Measurements from ENCODE around the gene WNK2. TPM values are rescaled to one million over a fixed set of nuclear protein-coding genes. Genes with fewer than 3 reads are reported as not detected.
A peak's percentile ranks its signal among the peaks of the same experiment; 100 is the strongest.
"Not testable (repeated sequence)": the region's sequence is repeated elsewhere in the genome, so short reads cannot be mapped to it uniquely, and the experiment has no call there.

WNK2 gene
- total RNA-seq, 8 experiments from 2014 or later = 0.77 to 34.3 (median 19.2) TPM

GRCh38 chr9:93319301-93319991, 135.5 kb downstream of the WNK2 start:
- in situ Hi-C loops (cut with MboI; ENCODE audit: low pct_unique_long_range_greater_than_20kb in 2 of 9, low sequenced_read_pairs in 9 of 9, unreplicated experiment in 9 of 9) = loop anchor here in 2 of 9 experiments (25.0 kb wide), 1 partner anchor 157 kb away; no protein-coding TSS in a partner anchor
- Histone ChIP-seq H3K4me3 (no peak overlapping the region), H3K4me1 (replicated peaks in 1 of 2) (no peaks in the 10 kb centered on the region), H3K27ac (no peak overlapping the region)
- WGBS, 10 experiments = 44 to 93% (median 60%) methylated on average over 1 to 6 of the region's 13 CpGs; no CpG with 5 or more reads in 7 of the 10 experiments
- ATAC-seq (replicated peaks in 6 of 8) = no peak

DNA sequence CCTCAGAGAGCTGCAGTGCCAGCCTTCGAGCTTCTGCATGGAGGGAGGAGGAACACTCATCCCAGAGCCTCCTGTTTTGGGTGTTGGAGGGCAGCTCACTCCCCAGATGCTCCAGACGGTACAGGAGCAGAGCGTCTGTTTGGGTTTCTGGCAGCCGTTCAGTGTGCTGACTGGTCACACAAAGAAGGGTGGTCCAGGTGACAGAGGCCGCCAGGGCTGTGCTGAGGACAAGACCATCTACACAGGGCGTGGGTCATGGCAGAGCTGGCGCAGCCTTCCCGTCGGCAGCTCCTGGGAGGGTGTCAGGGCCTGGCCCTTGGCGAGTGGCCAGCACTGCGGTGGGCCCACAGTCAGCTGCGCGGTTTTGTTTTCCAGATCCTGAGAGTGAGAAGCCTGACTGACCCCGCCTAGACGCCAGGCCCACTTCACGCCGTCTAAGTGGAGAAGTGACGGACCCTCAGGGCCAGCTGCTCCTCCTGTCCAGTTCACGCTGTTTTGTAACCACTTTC, 136.1 kb downstream of the WNK2 start:
- in situ Hi-C loops (cut with MboI; ENCODE audit: low pct_unique_long_range_greater_than_20kb in 2 of 9, low sequenced_read_pairs in 9 of 9, unreplicated experiment in 9 of 9) = loop anchor here in 2 of 9 experiments (25.0 kb wide), 1 partner anchor 158 kb away; no protein-coding TSS in a partner anchor
- WGBS, 10 experiments = 10 to 97% (median 82%) methylated on average over 2 to 14 of the region's 19 CpGs; no CpG with 5 or more reads in 3 of the 10 experiments
- no peak overlapping the region for H3K4me3 ChIP-seq
- no peak overlapping the region for H3K27ac ChIP-seq
- ATAC-seq (replicated peaks in 6 of 8) = peak in 1 of 8 experiments; percentile 31
- no peaks in the 10 kb centered on the region for H3K4me1 ChIP-seq (replicated peaks in 1 of 2)

- Histone ChIP-seq H3K4me1 (replicated peaks in 1 of 2) (no peaks in the 10 kb centered on the region), H3K4me3 (no peak overlapping the region), H3K27ac (no peak overlapping the region)
- in situ Hi-C loops (cut with MboI; ENCODE audit: low pct_unique_long_range_greater_than_20kb in 2 of 9, low sequenced_read_pairs in 9 of 9, unreplicated experiment in 9 of 9) = loop anchor here in 2 of 9 experiments (25.0 kb wide), 1 partner anchor 158 kb away; no protein-coding TSS in a partner anchor
- ATAC-seq (replicated peaks in 6 of 8) = no peak
- 45 to 100% (median 95%) methylated on average over 1 to 7 of the region's 11 CpGs; no CpG with 5 or more reads in 7 of the 10 experiments for WGBS, 10 experiments
Measured at GRCh38 chr9:93320591-93321219, 136.8 kb downstream of the WNK2 start.

DNA sequence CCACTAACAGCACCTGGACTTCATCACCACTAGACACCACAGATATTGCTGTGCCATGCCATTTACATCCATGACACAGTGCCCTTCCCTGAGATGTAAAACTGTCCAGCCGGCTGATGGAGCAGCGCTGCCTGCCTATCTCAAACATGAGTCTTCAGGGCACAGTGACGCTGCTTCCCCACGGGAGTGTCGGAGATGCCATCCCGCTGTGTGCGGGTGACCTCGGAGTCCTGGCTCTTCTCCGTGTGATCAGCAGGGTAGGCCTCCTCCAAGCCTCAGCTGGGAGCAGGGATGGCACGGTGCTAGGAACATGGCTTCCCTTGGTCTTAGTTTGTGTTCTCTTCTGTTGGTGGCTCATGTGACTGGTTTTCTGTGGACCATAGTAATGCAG, 137.3 kb downstream of the WNK2 start:
- H3K27ac ChIP-seq = no peak overlapping the region
- 55 to 93% (median 80%) methylated on average over 2 to 10 of the region's 10 CpGs; no CpG with 5 or more reads in 5 of the 10 experiments for WGBS, 10 experiments
- H3K4me1 ChIP-seq (replicated peaks in 1 of 2) = no peaks in the 10 kb centered on the region
- ATAC-seq (replicated peaks in 6 of 8) = no peak
- H3K4me3 ChIP-seq = no peak overlapping the region
- in situ Hi-C loops (cut with MboI; ENCODE audit: low pct_unique_long_range_greater_than_20kb in 2 of 9, low sequenced_read_pairs in 9 of 9, unreplicated experiment in 9 of 9) = loop anchor here in 2 of 9 experiments (25.0 kb wide), 1 partner anchor 159 kb away; no protein-coding TSS in a partner anchor

- not testable (repeated sequence) for ATAC-seq (replicated peaks in 6 of 8); H3K27ac ChIP-seq; H3K4me3 ChIP-seq; H3K4me1 ChIP-seq (replicated peaks in 1 of 2)
- WGBS, 10 experiments = 76 to 100% (median 90%) methylated on average over 1 to 5 of the region's 6 CpGs; no CpG with 5 or more reads in 6 of the 10 experiments
- in situ Hi-C loops (cut with MboI; ENCODE audit: low pct_unique_long_range_greater_than_20kb in 2 of 9, low sequenced_read_pairs in 9 of 9, unreplicated experiment in 9 of 9) = loop anchor here in 2 of 9 experiments (25.0 kb wide), 1 partner anchor 161 kb away; no protein-coding TSS in a partner anchor
Measured at GRCh38 chr9:93323446-93323954, 139.6 kb downstream of the WNK2 start.

DNA sequence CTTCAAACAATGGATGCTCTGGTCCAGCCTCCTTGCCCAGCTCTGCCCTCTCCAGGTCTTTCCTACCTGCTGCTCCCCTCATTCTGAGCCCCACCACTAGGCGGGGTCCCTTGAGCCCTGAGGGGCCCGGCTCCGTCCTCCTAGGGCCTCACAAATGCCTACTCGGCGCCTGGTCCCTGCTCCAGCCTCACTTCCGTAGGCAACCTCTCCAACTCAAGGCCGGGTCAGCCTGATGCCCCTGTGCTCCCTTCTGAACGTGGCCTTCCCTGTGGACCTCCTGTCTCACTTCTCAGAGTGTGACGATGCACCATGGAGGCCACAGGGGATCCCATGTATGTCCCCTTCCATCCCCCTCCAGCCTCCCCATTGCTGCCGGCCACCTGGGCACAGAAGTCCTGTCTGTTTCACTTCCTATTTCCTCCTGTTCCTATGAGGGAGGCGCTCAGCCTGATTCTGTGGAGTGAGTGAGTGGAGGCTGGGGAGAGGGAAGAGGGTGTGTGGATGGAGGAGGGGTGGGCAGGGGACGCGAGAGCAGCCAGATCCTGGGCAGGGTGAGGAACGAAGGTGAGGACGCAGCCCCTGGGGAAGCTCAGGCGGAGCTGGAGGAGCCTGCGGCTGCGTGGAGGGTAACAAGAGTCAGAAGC, 140.4 kb downstream of the WNK2 start:
- 0 to 100% (median 67%) methylated on average over 1 to 7 of the region's 18 CpGs; no CpG with 5 or more reads in 4 of the 10 experiments for WGBS, 10 experiments
- ATAC-seq (replicated peaks in 6 of 8) = no peak
- Histone ChIP-seq H3K4me3 (no peak overlapping the region), H3K27ac (no peak overlapping the region), H3K4me1 (replicated peaks in 1 of 2) (no peaks in the 10 kb centered on the region)
- in situ Hi-C loops (cut with MboI; ENCODE audit: low pct_unique_long_range_greater_than_20kb in 2 of 9, low sequenced_read_pairs in 9 of 9, unreplicated experiment in 9 of 9) = loop anchor here in 2 of 9 experiments (25.0 kb wide), 1 partner anchor 162 kb away; no protein-coding TSS in a partner anchor

DNA sequence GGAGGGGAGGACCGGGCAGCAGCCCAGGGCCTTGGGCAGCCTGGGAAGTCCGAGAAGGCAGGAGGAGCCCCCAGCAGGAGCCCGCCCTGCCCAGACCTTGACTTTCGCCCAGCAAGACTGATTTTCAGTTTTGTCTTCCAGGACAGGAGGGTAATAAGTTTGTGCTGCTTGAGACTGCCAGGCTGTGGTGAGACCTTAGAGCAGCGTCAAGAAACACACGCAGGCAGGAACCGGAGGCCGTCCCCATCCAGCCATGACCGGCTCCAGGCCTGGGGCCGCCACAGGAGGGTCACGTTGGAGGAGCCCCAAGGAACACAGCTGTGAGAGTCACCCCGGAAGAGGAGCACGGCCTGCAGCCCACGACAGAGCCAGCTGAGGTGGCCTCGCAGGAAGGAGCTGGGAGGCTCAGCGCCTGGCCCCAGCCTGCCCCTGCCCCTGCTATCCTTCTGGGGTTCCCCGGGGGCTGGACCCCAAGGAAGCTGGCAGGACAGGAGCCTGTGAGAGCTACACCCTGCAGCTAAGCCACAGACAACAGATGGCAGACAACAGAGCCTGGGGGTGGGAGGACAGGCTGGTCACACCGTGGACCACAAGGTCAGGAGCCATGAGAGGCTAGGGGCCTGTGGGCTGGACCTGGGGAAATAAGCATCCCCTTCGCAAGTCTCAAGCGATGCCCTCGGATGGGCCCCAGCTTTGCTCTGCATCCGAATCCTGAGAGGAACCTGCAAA, 141.5 kb downstream of the WNK2 start:
- no peak overlapping the region for H3K27ac ChIP-seq
- ATAC-seq (replicated peaks in 6 of 8) = peak in 4 of 8 experiments; percentile 8 to 21 (median 14)
- WGBS, 10 experiments = 69 to 100% (median 90%) methylated on average over 1 to 12 of the region's 22 CpGs; no CpG with 5 or more reads in 5 of the 10 experiments
- H3K4me3 ChIP-seq = no peak overlapping the region
- no peaks in the 10 kb centered on the region for H3K4me1 ChIP-seq (replicated peaks in 1 of 2)
- in situ Hi-C loops (cut with MboI; ENCODE audit: low pct_unique_long_range_greater_than_20kb in 2 of 9, low sequenced_read_pairs in 9 of 9, unreplicated experiment in 9 of 9) = no loop called here

GRCh38 chr9:93326056-93326455, 142.1 kb downstream of the WNK2 start:
- 70 to 100% (median 80%) methylated on average over 1 to 5 of the region's 9 CpGs; no CpG with 5 or more reads in 5 of the 10 experiments for WGBS, 10 experiments
- Histone ChIP-seq H3K4me3 (no peak overlapping the region), H3K4me1 (replicated peaks in 1 of 2) (no peaks in the 10 kb centered on the region), H3K27ac (no peak overlapping the region)
- in situ Hi-C loops (cut with MboI; ENCODE audit: low pct_unique_long_range_greater_than_20kb in 2 of 9, low sequenced_read_pairs in 9 of 9, unreplicated experiment in 9 of 9) = no loop called here
- no peak for ATAC-seq (replicated peaks in 6 of 8)

DNA sequence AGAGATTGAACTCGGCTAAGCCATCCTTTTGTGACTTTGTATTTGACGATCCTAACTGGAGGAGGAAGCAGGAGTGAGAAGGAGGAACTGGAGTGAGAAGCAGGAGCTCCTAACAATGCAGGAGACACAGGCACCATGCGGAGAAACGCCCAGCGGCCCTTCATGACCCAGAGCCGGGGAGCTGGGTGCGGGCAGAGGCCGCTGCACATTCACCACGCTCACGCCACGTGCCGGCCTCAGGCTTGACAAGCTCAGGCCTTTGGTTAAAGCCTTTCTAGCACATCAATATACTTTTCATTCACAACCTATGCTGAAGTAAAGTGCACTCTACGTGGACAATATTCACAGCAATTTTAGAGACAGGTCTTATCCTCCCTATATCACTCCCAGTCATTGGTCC, 142.7 kb downstream of the WNK2 start:
- Histone ChIP-seq H3K4me3 (no peak overlapping the region), H3K27ac (no peak overlapping the region), H3K4me1 (replicated peaks in 1 of 2) (no peaks in the 10 kb centered on the region)
- ATAC-seq (replicated peaks in 6 of 8) = no peak
- WGBS, 10 experiments = 60 to 100% (median 80%) methylated on average over 1 to 12 of the region's 13 CpGs; no CpG with 5 or more reads in 2 of the 10 experiments
- in situ Hi-C loops (cut with MboI; ENCODE audit: low pct_unique_long_range_greater_than_20kb in 2 of 9, low sequenced_read_pairs in 9 of 9, unreplicated experiment in 9 of 9) = no loop called here

GRCh38 chr9:93329629-93330280, 145.8 kb downstream of the WNK2 start:
- Histone ChIP-seq H3K4me3 (no peak overlapping the region), H3K27ac (no peak overlapping the region), H3K4me1 (replicated peaks in 1 of 2) (no peaks in the 10 kb centered on the region)
- WGBS, 10 experiments = 39 to 94% (median 74%) methylated on average over 2 to 7 of the region's 7 CpGs; no CpG with 5 or more reads in 1 of the 10 experiments
- peak in 3 of 8 experiments; percentile 23 to 80 (median 74) for ATAC-seq (replicated peaks in 6 of 8)
- in situ Hi-C loops (cut with MboI; ENCODE audit: low pct_unique_long_range_greater_than_20kb in 2 of 9, low sequenced_read_pairs in 9 of 9, unreplicated experiment in 9 of 9) = no loop called here

- Histone ChIP-seq H3K27ac (no peak overlapping the region), H3K4me3 (no peak overlapping the region), H3K4me1 (replicated peaks in 1 of 2) (no peaks in the 10 kb centered on the region)
- no peak for ATAC-seq (replicated peaks in 6 of 8)
- in situ Hi-C loops (cut with MboI; ENCODE audit: low pct_unique_long_range_greater_than_20kb in 2 of 9, low sequenced_read_pairs in 9 of 9, unreplicated experiment in 9 of 9) = no loop called here
- 5 to 100% (median 76%) methylated on average over 1 to 4 of the region's 4 CpGs for WGBS, 10 experiments
Measured at GRCh38 chr9:93332317-93332716, 148.4 kb downstream of the WNK2 start.

- ATAC-seq (replicated peaks in 6 of 8) = no peak
- Histone ChIP-seq H3K27ac (no peak overlapping the region), H3K4me1 (replicated peaks in 1 of 2) (no peaks in the 10 kb centered on the region), H3K4me3 (no peak overlapping the region)
- WGBS, 10 experiments = 0 to 100% (median 77%) methylated on average over 1 to 5 of the region's 7 CpGs; no CpG with 5 or more reads in 2 of the 10 experiments
- in situ Hi-C loops (cut with MboI; ENCODE audit: low pct_unique_long_range_greater_than_20kb in 2 of 9, low sequenced_read_pairs in 9 of 9, unreplicated experiment in 9 of 9) = no loop called here
Measured at GRCh38 chr9:93336720-93337119, 152.8 kb downstream of the WNK2 start.
